ENCODE results near the gene YBX2.
"Not testable (repeated sequence)": the region's sequence is repeated elsewhere in the genome, so short reads cannot be mapped to it uniquely, and the experiment has no call there.

The YBX2 gene

DNA sequence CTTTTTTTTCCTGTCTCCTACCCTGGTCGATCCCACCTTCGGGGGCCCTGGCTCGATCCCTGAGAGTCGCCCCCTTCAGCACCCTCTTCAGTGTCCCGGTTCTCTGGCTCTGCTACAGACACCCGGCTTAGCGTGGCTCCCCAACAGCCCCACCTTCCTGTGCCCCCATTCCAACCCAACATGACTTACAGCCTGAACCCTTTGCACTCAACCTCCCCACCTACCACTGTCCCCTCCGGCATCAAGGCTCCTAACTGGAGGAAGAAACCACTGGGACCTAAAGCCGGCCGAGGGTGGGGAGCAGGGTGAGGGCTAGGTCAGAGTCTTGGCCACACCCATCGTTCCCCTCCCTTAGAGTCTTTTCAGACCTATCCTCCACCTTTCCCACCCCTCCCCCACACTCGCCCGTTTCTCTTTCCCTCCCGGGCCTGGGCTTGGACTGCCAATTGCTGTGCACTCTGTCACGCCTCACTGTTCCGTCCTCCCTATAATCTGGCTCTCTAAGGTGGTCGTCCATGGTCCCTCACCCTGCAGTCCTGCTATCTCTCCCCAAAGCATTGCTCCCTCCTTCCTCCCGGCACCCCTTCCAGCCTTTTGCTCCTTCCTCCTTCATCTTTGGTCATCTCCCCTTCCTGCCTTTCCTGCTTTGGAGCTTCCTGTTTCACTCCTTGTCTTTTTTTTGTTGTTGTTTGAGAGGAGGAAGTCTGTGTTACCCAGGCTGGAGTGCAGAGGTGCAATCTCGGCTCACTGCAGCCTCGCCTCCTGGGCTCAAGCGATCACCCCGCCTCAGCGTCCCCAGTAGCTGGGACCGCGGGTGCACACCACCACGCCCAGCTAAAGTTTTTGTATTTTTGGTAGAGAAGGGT is 31.3 kb downstream of the YBX2 start:
- no peak for DNase-seq (ENCODE audit: low spot score)

DNA sequence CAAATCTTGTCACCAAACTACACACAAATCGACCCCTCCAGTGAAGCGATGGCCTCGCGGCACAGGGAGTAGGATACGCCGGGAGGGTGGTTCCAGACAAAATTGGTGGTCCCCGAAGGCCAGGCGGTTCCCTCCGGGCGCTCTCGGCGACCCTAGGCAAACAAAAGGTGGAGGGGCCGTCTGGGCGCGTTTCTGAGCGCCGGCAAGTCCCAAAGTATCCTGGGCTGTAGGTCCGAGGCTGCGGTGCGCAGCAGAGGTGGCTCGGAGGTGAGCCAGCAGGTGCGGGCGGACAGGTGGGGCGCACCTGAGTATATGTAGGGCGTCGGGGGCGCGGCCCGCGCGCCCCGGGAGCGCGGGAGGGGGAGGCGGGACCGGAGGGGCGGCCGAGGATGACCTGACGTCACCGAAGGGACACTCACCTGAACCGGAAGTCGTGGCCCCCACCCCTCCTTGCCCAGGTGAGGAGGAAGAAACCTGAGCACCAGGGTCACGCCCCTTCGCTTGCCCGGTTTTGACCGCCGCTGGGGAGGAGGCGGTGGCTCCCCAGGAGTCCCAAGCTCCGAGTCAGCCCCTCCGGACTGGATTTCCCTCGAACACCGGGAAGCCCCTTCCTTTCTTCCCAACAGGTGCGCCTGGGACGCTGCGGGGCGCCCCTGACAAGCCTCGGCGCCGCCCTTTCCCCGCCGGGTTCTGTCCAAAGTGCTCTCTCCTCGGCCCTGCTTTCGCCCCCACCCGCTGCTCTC is 32.1 kb downstream of the YBX2 start, which contains the start of gene CLDN7:
TSS of gene CLDN7 (minus strand) at position 287 of the 743 bp plus-strand sequence. CDS start 435 bp downstream, outside the sequence.
- no peak for DNase-seq (ENCODE audit: low spot score)

DNA sequence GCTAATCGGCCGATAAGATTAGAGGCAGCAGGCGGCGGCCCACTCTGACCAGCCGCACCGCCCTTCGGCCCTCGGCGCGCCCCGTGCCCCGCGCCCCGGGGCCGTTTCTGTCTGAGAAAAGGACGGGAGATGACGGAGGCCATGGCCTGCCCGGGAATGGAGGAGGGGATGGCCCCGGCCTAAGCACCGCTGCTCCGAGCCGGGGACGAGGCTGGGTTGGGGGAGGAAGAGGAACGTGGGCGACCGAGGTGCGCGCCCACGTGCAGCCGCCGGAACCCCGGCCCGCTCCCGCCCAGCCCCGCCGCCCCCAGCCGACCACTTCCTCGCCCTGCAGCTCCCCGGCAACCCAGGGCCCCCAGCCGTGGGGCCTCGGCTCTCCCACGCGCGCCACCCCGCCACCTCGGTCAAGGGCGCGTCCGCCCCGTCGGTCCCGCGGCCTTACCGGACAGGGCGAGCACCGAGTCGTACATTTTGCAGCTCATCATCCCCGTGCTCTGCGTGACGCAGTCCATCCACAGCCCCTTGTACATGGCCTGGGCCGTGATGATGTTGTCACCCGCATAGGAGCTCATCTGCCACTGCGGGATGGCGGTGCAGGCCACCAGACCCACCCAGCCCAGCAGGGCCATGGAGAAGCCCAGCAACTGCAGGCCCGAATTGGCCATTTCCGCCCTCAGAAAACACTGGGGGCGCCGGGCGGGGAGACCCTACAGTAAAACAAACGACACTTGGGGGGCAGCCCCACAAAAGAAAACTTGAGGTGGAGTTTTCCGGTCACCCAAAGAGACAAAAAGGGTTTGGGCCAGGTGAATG is 32.9 kb downstream of the YBX2 start:
- DNase-seq (ENCODE audit: low spot score): no peak

DNA sequence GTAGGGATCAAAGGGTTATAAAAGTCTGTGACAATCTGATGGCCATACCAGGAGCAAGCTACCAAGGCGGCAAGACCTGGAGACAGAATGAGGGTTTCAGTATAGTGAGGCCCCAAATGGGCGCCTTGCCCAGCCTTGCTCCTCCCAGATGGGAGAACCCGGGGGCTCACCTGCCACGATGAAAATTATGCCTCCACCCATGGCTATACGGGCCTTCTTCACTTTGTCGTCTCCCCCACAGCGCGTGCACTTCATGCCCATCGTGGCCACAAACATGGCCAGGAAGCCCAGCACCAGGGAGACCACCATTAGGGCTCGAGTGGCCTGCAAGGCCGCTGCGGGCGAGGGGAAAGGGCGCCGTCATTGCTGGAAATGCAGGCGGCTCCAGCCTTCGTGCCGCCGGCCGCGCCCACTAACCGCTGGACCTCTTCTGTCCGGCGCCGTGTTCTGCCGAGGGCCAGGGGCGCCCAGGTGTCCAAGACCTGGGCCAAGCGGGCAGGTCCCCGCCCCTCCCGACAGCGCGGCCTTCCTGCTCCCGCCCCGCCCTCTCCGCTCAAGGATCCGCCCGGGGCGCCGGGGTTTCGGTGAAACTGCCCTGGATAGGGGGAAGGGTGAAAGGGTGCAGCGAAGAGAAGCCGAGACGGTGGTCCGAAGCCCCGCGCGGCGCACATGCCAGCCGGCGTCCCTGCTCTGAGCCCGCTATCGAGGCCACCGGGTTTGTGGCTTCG is 33.6 kb downstream of the YBX2 start:
- DNase-seq (ENCODE audit: low spot score): no peak

DNA sequence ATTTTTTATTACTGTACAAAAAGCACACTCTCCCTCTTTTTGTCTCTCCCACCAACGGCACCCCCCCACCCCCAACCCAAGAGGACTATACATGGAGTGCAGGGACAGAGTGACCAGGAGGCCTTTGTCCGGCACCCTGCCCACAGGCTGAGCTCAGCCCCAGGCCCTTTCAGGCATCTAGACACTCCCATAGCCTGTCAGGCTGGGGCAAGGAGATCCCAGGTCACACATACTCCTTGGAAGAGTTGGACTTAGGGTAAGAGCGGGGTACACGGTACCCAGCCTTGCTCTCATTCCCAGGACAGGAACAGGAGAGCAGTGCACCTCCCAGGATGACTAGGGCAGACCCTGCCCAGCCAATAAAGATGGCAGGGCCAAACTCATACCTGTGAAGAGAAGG is 34.3 kb downstream of the YBX2 start:
- DNase-seq (ENCODE audit: low spot score): no peak

DNA sequence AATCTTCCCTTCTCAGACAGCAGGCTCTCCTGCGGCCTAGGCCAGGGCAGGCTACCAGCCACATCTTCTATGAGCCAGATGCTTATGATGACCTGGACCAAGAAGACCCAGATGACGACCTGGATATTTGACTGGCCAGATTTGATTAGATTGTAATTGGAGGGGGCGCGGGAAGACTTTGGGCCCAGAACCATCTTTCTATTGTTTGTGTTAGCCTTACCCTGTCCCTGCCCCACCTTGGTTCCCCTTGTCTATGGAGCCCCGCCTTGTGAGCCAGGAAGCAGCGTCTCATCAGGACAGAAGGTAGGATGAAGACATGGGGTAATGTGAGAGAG is 34.9 kb downstream of the YBX2 start:
- DNase-seq (ENCODE audit: low spot score): no peak

DNA sequence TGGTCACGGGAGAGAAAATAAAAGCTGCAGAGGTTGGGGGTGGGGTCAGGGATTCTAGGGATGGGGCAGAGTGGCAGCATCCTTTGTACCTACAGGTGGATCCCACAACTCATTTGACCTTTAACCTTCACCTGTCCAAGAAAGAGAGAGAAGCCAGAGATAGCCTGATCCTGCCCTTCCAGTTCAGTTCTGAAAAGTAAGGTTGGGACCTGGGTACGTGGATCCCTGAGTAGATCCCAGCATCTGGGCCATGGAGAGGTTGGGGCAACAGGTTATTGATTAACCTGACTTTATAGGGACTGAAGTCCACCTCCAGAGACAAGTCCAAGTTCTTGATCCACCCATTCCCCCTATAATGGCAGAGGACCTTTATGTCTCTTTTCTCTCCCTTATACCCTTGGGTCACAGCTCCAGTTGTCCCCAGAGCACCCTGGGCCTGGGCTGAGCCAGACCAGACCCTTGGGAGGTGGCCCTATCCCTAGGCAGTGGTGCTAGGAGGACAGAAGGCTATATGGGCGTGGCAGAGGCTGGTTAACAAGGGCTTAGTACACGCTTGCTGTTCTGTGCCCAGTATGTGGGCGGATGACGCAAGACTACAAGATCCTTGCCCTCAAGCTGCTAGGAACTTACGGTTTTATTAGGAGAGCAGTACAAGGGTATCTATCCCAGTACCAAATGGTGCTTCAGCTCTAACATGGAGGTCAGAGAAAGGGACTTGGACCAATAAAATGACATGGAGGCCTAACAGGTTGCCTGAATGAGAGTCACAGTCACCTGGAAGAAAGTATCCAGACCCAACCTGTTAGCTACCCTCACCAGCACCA is 35.5 kb downstream of the YBX2 start:
- no peak for DNase-seq (ENCODE audit: low spot score)

DNA sequence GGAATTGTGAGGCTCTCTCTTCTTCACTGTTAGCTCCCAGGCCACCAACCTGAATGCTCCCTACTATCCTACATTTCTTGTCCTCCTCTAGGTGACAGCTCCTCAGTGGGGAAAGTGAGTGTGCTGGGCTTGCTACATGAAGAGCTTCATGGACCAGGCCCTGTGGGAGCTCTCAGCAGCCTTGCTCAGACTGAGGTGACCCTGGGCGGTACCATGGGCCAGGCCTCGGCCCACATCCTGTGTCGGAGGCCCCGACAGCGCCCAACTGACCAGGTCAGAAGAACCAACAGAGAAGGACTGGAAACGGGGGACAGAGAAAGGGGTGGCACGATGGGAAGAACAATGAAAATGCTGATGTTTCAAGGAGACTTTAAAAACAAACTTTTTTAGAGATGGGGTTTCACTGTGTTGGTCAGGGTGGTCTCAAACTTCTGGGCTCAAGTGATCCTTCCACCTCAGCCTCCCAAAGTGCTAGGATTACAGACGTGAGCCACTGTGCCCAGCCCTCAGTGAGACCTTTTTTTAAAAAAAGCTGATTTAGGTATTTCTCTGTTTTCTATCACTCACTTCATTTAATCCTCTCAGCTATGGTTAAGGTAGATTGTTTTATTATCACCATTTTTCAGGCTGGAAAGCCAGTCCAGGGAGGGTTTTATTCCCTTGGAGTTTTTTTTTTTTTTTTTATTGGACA is 37.5 kb downstream of the YBX2 start:
- DNase-seq (ENCODE audit: low spot score): no peak

DNA sequence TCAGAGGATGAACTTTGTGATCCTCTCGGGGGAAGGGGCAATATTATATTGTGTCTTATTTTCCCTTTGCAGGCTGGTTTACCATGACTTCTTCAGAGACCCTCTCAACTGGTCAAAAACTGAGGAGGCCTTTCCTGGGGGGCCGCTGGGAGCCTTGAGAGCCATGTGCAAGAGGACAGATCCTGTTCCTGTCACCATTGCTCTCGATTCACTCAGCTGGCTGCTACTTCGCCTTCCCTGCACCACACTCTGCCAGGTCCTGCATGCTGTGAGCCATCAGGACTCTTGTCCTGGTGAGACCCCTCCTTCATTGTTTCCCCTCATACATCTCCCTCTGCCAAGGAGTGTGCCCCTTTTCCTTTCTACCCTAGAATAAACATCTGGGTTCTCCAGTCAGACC is 39.9 kb downstream of the YBX2 start:
- no peak for DNase-seq (ENCODE audit: low spot score)

DNA sequence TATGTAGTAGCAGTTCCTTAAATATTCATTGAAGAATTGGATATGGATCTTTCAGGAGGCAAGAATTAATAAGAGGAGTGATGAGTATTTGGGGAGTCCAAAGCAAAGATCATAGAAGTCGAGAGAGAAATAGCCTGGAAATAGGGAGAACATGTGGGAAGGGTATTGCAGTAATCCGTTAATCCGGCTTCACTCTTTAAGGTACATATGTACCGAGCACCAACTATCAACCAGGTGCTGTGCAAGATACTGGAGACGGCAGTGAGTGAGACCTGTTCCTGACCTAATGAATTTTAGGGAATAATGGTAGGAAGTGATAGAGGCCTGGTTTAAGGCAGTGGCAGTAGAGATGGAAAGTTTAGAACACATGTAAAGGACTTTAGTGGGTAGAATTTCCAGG is 41.4 kb downstream of the YBX2 start:
- no peak for DNase-seq (ENCODE audit: low spot score)

DNA sequence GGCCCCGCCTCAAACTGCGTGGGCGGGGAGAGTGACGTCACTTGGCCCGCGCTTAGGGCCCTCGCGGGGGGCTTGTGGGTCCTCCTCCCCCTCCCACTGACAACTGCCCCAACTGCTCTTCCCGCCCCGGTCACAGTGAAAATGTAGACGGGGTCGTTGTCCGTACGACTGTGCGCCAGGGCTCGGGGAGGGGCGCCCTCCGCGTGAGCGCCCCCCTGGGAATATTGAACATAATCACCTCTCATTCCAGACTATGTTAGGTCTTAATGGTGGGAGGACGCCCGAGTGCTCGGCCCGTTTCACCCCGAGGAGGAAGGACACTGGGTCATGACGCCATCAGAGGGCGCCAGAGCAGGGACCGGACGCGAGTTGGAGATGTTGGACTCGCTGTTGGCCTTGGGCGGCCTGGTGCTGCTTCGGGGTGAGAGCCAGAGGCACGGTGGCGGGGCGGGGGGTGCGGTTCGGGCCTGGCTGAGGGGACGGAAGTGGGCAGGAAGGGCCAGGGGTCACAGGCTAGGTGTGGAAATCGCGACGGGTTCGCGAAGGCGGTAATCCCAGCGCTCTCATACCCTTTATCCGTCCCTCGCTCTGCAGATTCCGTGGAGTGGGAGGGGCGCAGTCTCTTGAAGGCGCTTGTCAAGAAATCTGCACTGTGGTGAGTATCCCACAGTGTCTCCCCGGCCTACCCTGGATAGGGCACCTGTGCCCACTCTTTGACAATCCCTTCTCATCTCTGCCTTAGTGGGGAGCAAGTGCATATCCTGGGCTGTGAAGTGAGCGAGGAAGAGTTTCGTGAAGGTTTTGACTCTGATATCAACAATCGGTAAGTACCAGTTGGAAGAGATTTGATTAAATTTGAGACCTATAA is 42.0 kb downstream of the YBX2 start, which contains the start of gene ELP5:
TSS of gene ELP5 (plus strand) at position 40 of the 868 bp plus-strand sequence. CDS start at position 376, 336 bp downstream.
- DNase-seq (ENCODE audit: low spot score): peak; percentile 93

DNA sequence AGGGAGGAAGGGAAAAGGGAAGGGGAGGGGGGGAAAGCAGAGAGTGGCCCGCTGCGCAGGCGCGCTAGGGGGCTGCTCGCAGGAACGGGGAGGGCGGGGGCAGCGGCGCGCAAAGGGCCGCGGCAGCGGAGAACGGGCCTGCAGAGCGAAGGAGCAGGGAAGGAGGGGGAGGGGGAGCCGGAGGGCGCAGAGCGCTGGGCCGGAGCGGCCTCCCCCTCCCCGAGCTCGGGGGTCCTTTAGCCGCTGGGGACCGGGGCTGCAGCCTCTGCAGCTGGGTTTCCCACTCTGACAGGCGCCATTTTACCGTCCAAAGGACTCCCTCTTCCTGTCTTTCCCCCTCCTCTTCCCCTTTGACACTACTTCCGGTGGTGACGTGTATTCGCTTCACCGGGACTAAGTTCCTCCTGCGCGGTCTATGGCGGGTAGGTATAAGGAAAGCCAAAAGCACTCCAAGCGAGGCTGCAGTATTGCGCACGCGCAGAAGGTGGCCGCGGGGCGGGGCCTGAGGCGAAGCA is 42.7 kb downstream of the YBX2 start, which contains the start of gene CTDNEP1:
TSS of gene CTDNEP1 (minus strand) at position 74 of the 515 bp plus-strand sequence. CDS start 438 bp downstream, outside the sequence.
- peak; percentile 100 for DNase-seq (ENCODE audit: low spot score)

DNA sequence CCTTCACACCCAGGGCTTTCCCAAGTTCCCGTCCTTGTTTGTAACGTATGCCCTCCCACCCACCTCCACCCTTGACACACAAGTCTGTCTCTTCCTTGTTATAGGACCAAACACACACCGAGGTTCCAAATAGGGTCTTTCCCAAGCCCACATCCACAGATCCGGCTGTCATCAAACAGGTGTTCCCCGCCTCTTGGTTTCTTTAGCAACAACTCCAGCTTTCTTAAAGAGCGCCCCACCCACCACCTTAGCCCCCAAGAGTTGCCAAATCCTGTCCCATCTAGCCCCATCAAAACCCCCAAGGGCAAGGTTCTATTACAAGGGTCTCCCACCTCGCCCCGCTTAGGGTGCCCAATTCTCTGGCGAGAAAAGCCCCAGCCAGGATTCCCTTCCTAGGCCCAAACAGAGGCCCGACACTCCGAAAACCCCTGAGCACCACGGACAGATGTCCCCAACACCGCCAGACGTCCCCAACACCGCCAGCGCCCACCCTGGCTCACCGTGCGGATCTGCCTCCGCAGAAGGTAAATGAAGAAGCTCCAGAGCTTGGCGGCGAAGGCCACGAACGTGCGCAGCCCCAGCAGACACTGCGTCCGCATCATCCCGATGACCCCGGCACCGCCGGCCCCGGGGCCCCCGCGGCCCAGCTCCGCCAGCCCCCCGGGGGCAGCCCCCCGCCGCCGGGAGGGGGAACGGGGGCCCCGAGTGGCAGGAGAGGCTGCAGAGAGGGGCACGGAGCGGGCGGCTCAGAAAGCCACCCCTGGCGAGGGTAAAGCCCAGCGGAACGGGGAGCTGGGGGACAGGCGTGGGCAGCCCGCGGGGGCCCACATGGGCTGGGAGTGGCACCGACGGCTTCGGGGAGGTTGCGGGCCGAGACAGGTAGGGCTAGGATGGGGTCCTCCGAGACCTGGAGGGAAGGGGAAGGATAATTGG is 43.5 kb downstream of the YBX2 start:
- no peak for DNase-seq (ENCODE audit: low spot score)

DNA sequence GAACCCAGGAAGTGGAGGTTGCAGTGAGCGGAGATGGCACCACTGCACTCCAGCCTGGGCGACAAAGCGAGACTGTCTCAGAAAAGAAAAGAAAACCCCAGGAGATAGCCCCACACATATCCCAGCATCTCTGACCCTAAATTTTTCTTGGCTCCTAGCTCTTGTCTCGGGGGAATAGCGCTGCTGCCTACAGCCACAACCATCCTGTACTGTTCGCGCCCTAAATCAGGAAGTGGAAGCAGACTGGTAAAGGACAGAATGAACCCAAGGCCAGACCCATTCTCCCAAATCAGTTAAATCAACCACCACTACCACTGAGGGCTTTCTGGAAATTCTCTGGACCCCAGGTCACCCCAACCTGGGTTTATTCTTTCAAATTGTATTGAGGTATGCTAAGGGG is 44.6 kb downstream of the YBX2 start:
- no peak for DNase-seq (ENCODE audit: low spot score)

DNA sequence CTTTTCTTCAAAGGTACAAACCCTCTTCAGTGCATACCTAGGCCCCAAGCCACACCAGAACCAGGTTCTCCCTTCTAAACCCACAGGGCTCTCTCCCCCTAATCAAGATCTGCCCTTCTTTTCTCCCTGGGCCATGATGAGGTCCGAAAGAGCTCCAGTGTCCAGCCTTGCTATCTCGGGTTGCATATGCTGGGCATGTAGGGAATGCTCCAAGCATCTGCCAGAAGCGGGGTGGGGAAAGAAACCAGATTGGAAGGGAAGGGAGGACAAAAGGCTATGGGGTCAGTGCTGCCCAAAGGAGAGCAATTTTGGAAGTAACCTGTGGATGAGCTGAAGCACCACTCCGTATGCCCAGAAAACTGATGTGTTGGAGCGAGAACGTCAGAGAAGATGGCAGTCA is 45.2 kb downstream of the YBX2 start:
- no peak for DNase-seq (ENCODE audit: low spot score)

DNA sequence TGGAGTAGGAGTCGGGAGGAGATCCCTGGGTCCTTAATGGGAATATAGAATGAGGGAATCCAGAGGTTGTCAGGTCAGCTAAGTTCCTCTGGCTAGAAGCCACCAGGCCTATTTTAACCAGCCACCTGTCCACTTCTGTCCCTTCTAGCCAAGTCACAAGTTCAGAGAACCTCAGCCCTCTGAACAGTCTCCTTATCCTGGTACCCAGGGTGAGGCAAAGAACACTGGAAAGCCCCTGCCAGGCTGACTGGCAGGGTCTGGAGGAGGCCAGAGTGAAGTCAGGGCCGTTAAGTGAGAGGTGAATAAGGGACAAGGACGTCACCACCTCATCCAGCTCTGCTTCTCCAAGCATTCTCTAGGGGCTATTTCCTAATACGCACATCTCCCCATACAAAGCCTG is 45.6 kb downstream of the YBX2 start:
- no peak for DNase-seq (ENCODE audit: low spot score)

DNA sequence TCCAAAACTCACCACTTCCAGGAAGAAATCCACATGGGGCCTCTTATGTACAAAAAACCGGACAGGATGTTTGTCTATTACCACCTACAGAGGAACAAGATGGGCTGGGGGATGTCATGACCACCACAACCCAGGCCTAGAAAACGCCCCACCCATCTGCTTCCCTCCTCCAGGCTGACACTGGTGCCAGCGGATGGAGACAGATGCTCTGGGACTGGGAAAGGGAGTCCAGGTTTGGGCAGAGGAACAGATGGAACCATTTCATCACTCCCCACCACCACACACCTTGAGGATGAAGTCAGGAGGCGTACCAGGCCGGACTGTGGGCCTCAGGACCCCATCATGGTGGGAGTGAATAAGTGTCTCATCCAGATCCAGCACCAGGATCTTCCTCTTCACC is 47.7 kb downstream of the YBX2 start:
- no peak for DNase-seq (ENCODE audit: low spot score)

DNA sequence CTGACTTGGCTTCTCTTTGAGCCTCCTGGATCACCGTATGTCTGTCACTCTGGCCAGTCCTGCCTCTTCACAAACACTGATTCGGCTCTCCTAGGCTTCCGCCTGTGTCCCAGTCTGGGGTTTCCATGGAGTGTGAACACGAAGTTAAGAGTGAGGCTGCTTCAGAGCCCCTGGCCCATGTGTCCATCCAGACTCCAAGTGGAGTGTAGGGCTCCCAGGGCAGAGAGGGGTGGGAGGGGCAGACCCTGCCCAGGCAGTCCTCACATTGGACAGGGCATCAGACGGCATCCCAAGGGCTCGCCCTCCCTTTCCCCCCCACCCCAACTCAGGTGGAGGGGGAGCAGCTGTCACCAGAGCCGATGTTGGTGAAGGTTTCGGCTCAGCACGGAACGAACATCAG is 50.6 kb downstream of the YBX2 start:
- not testable (repeated sequence) for DNase-seq (ENCODE audit: low spot score)
